ENCODE measurements around the gene EFCAB8. TPM values are rescaled to one million over a fixed set of nuclear protein-coding genes. Genes with fewer than 3 reads are reported as not detected.

Gene EFCAB8, protein sequence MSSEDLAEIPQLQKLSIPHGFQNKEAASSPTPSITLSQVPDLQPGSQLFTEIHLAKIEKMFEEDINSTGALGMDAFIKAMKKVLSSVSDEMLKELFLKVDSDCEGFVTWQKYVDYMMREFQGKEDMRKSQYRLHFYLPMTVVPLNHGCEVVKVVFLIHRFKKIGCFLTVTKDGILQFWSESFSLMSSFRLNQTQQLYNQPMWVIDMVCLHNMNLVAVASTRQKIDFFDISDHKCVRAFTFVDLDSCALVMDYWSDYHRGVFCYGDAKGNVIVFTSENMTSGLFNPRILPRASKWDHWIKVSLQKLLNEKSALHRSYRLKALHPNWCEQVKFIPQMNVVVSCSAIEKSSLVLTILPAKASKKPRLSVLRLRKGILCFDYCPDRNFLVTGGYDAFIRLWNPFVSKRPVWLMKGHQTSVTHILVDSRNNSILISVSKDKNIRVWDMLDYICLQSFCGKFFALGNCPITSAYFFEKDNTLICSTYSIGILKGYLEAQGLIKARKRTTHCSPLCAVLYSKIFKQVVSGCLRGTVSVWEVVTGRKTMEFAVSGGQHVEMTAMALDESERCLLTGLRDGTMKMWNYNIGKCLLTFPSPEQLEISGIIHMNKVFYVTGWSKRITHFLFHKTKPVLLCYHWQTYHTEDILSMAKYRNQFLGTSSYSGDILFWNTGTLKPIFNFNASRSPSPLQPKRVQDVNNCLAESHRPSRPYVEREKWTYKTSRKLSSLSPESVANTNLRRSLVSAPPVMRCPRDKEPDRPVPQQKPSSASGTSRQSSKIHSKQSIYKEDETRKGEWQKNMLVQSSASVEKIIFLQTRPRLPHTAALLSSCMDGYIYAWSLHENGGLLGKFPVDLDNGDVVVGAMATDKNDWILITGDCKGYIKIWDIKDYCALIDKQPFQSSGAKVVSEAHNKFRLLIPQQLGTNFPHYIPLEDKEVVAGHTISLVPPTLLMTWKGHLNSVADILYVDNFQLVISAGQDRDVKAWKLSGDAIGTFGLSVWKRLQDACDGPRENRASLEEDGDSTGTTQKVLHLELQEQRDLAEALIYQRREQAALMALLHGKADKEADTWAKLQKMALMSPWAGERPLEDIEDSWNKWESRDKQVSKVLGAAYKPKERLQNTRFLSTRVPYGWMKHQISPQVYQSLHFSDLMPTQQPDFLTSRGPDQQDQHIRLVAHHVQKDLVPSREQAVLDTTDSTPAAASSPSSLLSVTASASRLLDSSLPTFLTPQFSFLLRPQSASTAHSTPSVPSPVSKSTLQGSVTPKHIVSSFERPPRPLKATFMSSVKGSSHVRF
- not detected in 2 replicates for total RNA-seq (2014; rRNA removed; shearing (Covaris generic))
- polyA plus RNA-seq (2014; cell fraction: nucleus; rRNA removed) = not detected in 2 replicates

DNA sequence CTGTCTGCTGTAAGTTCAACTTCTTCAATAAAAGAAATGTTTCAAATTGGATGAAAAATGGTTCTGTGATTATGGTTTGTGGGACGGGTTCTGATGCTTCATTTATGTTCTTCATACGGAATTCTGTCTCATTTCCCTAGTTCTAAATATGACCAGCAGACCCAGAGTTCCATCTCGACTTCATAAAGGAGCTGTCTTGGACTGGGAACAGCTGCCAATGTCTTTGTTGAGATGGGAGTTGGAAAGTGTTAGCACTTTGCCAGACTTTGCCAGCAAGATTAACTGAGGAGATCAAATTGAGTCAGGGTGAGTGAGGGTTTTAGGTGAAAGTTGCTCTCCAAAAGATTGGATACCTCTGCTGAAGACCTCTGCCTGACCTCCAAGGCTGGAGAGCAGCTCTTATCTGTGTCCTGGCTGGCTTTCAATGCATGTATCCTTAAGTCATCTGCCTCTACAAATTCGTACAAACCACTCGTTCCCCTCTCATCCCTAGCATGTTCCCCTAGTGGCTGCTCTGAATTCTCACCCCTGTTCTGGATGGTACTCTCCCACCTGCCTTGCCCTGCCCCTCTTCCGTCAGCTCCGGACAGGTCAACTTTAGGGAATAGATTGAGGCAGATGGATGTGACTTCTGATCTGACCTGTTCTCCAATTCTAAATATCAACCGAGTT is at the start of gene EFCAB8:
Gene EFCAB8 (plus strand): TSS at position 223 of the 672 bp plus-strand sequence. CDS start 4,870 bp downstream, outside the sequence.
- no peak for DNase-seq (ENCODE audit: extremely low read depth, low read depth)

DNA sequence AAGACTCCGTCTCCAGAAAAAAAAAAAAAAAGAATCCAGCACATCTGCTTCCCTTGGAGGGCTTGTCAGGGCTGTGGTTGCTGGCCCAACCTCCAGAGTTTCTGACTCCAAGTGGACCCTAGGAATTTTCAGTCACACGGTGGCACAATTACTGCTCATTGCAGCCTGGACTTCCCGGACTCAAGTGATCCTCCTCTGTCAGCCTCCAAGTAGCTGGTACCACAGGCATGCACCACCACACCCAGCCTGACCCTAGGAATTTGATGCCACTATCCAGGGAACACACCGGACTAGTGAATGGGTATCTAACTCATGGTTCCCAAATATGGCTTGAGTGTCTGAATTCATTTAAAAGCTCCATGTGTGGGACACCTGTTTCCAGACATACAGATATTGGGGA is 48.8 kb upstream of the EFCAB8 start:
- no peak for DNase-seq (ENCODE audit: extremely low read depth, low read depth)

DNA sequence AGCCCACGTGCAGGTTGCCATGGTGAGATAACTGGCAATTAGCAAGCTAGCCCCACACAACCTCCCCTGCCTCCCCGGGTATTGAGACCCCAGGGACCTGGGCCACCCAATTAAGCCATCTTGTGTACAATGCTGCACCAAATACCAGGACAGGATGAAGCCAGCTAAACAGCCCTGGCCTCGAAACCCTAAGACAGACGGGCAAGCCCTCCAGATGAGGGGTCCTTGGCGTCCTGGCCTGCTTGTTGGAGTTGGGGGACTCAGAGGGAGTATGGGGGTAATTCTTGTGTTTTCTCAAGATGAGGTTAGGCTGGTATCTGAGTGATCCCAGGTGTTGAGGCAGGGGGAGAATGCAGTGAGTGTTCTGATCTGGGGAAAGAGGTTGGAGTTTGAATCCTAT is 47.8 kb upstream of the EFCAB8 start:
- DNase-seq (ENCODE audit: extremely low read depth, low read depth) = no peak

DNA sequence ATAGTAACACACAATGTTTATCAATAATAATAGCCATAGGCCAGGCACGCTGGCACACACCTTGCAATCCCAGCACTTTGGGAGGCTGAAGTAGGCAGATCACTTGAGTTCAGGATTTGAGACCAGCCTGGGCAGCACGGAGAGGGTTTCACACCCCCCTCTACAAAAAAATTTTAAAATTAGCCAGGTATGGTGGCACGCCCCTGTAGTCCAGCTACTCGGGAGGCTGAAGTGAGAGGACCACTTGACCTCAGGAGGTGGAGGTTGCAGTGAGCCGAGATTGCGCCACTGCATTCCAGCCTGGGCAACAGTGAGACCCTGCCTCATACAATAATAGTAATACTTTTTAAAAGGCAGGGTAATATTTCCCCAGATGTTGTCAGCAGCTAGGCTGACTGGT is 46.8 kb upstream of the EFCAB8 start:
- no peak for DNase-seq (ENCODE audit: extremely low read depth, low read depth)

DNA sequence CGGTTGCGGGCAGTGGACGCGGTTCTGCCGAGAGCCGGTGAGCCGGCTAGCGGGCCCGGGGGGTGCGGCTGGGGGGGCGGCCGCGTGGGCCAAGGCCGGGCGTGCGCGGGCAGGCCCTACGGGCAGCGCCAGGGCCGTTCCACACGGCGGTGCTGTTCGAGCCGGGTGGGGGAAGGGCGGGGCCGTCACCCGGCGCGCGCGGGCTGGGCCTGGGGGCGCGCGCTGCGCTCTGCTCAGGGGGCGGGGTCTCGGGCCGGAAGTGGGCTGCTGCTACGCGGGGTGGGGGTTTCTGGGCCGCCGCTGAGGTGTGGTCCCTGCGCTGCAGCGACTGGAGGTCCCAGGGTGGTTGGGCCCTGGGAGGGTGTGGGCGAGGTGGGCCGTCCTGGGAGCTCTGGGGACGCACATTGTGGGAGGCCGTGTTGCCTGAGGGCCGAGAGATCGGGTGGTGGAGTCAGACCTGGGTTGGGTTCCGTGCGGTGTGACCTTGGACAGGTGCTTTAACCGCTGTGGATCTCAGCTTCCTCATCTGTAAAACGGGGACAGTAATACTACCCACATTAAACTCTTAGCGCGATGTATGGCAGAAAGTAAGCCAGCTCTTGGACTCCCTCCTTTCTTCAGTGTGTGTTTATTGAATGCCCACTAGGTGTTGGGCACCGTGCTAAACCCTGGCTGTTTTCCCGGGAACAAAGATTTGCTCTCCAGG is 38.6 kb upstream of the EFCAB8 start:
- DNase-seq (ENCODE audit: extremely low read depth, low read depth) = peak; percentile 45

DNA sequence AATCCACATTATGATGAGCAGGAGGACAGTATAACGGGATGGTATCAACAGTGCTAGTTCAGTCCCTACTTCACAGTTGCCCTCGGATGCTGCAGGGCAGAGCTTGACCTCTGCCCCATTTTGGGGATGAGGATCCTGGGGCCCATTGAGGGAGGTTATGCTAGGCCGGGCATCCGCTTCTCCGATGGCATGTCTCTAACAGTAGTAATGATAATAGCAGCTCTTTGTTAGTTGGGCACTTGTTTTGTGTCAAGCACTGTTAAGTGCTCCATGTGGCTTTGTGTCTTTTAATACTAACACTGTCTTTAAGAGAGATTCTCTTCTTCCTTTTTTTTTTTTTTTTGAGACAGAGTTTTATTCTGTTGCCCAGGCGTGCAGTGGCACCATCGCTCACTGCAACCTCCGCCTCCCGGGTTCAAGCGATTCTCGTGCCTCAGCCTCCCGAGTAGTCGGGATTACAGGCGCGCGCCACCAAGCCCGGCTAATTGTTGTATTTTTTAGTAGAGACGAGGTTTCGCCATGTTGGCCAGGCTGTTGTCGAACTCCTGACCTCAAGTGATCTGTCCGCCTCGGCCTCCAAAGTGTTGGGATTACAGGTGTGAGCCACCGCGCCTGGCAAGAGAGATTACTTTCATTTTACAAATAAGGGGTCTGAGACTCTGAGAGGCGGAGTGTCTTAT is 37.9 kb upstream of the EFCAB8 start:
- no peak for DNase-seq (ENCODE audit: extremely low read depth, low read depth)

DNA sequence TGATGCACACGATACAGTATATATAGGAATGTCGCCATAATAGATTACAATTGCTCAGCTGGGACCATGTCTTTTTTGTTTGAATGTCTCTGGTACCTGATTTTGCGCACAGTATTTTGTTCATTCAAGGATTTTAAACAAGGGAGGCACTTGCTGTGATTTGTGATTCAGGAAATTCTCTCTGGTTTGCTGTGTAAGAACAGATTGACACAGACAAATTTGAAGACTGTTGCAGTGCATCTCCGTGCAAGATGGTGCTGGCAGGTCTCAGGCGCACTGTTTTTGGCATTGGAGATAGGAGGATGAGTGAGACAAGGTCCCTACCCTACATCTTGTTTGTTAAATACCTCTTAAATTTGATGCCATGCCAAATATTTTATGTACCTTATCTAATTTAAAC is 36.5 kb upstream of the EFCAB8 start:
- DNase-seq (ENCODE audit: extremely low read depth, low read depth) = no peak

DNA sequence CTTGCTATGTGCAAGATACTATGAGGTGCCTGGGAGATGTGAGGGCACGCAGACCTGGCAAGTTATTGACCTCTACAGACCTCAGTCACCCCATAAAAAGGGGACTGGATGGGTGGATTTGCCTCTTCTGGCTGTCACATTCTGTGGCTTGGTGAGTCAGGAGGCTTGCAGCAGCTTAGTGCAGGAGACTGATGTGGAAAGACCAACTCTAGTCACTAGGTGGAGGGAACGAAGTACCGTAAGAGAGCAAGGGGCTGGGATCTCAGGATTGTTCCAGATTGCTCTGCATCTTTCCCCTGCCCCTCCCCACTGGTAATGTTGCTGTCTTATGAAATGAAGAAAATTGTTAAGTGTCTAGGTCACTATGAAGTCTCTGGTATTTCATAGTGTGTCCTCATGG is 35.6 kb upstream of the EFCAB8 start:
- no peak for DNase-seq (ENCODE audit: extremely low read depth, low read depth)

DNA sequence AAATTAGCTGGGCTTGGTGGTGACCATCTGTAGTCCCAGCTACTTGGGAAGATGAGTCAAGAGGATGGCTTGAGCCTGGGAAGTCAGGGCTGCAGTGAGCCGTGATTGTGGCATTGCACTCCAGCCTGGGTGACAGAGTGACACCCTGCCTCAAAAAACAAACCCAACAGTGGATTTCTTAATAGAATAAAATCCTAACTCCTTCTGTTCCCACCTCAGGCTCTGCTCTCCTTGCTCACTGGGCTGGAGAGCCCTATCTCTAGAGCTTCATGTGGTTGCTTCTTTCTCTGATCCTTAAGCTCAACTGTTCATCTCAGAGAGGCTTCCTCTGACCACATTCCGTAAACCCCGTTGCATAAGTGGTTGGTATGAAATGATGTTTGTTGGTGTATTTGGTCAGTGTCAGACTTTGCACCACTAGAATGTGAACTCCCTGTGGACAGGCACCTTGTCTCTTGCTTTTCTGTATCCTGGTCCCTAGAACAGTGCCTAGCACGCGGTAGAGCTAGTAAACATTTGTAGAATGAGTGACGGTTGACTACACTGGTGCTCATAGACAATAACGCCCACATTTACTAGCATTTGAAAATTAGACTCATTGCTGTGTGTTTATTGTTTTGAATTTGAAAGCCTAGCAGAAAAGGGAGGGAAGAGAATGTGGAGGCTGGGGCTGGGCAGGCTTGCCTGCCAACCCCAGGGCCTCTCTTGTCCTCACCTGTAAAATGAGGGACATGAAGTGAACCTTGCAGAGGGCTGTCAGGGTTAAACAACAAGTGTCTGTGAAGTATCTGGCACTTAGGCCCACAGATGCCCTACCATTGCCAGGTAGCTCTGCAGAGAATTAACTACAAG is 34.8 kb upstream of the EFCAB8 start:
- DNase-seq (ENCODE audit: extremely low read depth, low read depth) = no peak

DNA sequence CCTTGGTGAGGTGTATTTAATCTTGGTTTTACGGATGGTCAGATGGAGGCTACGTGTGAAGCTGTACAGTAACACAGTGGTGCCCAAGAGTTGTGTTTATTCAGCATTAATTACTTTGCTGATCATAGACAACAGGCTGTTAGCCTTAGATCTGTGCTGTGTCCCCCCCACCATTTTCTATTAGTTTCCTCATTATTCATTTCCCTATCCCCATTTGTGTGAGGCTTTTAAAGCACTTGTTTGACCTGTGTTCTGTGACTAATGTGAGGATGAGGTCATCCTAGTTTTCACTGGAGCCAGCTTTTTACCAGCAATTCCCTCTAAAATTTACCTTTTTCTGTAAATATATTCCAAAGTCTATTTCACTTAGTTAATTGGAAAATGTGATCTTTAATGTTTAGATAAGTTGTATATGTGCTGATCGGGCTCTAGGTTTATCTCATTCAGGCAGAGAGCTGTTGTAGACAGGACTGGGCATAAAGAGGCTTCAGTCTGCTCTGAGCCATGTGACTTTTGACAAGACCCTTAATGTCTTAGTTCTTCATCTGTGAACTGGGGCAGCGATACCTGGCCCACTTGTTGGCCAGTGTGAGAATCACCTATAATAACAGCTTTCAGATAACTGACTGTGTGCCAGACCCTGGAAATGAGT is 30.6 kb upstream of the EFCAB8 start:
- DNase-seq (ENCODE audit: extremely low read depth, low read depth) = no peak

DNA sequence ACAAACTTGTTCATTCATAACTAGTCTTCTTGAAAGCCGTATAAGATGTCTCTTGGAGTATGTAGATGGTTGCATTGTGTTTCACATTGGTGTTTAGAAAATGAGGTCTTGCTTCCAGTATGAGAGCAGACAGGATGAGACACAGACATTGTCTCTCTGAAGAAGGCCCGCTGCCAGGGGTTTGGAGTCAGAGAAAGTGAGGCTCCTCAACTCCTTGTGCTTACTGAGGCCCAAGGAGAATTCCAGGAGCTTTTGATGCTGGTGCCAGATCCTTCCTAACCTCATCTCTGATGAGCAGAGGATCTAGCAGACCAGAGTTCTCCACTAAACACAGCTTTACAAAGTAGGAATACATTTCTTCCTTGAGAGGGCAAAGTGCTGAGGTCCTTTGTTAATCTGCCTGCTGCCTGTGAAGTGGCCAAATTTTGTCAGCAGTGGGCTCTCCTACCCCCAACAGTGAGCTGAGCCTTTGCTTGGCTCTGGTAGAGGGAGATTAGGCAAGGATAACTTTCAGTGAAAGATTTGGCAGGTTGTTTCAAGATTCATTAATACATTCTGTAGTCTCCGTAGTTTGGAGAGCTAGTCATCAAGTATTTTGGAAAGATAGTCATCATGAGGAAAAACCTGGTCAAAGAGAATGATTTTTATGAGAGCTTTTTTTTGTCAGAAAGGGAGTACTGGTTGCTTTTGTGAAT is 29.3 kb upstream of the EFCAB8 start:
- no peak for DNase-seq (ENCODE audit: extremely low read depth, low read depth)

DNA sequence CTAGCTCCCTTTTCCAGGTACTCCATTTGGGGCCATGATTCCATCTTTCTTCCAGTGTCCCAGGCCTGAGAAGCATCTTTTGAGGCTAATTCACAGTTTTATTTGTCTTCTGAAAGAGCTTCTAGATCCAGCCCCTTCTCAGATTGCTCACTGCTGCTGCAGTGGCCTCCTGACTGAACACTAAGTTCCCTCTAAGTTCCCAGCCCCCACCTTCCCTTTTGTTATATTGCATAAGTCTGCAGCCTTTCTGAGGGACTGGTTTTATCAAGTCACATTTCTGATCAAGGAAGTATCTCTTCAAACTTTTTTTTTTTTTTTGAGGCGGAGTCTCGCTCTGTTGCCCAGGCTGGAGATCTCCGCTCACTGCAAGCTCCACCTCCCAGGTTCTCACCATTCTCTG is 28.3 kb upstream of the EFCAB8 start:
- DNase-seq (ENCODE audit: extremely low read depth, low read depth) = no peak

DNA sequence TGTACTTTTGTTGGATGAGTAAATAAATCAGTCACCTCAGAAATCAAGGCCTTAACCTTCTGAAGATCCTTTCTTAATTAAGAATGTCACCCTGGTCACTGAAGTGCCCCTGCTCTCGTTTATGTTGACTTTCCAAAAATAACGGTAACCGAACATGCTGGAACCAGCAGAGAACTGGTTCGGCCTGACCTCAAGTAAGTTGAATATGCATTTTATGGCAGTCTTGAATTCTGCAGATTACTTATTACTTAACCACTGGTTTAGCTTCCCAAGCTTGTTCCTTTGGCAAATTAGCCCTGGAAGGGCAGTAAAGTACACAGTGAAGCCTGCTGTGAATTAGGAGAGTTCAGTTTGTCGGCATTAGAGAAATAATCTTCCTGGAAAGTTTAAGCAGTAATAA is 26.7 kb upstream of the EFCAB8 start:
- no peak for DNase-seq (ENCODE audit: extremely low read depth, low read depth)

DNA sequence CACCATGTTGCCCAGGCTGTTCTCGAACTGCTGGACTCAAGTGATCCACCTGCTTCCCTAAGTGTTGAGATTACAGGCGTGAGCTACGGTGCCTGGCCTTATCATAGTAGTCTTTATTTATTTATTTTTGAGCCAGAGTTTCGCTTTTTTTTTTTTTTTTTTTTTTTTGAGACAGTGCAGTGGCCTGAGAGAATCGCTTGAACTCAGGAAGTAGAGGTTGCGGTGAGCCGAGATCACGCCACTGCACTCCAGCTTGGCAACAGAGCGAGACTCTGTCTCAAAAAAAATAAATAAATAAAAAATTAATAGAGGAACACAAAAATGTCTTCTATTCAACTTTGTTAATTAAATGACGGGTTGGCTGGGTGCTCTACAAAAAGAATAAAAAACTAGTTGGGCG is 26.1 kb upstream of the EFCAB8 start:
- DNase-seq (ENCODE audit: extremely low read depth, low read depth) = no peak

DNA sequence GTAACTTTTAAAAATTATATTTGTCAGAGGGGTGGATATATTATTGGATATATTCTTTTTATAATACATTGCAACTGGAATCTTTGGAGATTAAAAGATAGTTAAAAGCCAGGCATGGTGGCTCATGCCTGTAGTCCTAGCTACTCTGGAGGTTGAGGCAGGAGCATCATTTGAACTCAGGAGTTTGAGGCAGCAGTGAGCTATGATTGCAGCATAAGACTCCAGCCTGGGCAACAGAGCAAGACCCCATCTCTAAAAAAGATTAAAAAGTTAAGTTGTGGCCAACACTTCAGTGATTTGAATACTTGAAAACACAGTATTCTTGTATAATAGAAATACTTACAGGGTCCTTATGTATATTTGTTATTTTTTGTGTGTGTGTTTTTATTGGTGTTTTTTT is 23.8 kb upstream of the EFCAB8 start:
- no peak for DNase-seq (ENCODE audit: extremely low read depth, low read depth)

DNA sequence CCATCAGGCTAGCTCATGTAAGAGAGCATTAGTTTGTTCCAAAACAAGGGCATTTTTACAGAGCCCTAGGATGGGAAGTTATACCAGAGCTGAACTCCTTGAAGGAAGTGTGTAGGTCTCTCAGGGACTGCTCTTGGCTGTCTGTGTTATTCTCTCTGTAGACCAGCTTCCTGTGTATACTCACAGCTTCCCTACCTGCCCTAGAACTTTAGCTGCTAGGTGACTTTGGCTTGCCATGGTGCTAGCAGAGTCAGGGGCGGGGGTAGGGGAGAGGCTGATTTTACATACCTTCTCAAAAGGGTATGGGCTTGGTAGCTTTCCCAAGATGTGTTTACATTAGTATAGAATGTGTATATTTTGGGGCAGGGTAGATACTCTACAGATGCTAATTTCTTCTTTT is 21.6 kb upstream of the EFCAB8 start:
- DNase-seq (ENCODE audit: extremely low read depth, low read depth) = no peak

Data from NCI-H460 (cell line).